T follicular helper cell (primary cell): ENCODE measurements around the gene RAB9A.
"Not testable (repeated sequence)": the region's sequence is repeated elsewhere in the genome, so short reads cannot be mapped to it uniquely, and the experiment has no call there.

Experiments used
- DNase-seq: peaks from one replicate; pipeline ENCODE4 v3.0.0-alpha.2; 2020; ENCODE audit warnings: low read depth

Gene RAB9A

DNA sequence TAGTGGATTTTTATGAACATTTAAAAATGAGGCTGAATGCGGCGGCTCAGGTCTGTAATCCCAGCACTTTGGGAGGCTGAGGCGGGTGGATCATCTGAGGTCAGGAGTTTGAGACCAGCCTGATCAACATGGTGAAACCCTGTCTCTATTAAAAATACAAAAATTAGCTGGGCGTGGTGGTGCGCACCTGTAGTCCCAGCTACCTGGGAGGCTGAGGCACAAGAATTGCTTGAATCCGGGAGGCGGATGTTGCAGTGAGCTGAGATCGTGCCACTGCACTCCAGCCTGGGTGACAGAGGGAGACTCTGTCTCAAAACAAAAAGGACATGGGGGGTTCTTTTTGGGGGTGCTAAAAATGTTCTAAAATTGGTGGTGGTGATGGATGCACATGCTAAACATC lies 19.2 kb upstream of the RAB9A start:
- DNase-seq: not testable (repeated sequence)

DNA sequence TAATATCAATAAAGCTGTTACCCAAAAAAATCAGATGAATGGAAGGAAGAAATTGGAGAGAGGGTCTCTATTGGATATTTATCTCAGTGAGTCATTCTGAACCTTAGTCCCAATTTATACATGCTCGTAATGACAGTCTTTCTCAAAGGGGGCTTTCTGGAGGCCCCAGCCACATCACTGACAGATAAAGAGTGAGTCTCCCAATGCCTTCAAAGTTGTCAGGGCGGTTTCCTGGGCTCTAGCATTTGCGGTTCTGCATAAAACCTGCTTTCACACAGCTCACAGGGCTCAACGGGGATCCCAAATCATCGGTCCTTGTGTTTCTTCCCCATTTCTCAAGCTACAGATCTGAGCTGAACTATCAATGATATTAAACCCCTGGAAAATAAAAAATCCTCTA lies 18.7 kb upstream of the RAB9A start:
- DNase-seq: no peak

DNA sequence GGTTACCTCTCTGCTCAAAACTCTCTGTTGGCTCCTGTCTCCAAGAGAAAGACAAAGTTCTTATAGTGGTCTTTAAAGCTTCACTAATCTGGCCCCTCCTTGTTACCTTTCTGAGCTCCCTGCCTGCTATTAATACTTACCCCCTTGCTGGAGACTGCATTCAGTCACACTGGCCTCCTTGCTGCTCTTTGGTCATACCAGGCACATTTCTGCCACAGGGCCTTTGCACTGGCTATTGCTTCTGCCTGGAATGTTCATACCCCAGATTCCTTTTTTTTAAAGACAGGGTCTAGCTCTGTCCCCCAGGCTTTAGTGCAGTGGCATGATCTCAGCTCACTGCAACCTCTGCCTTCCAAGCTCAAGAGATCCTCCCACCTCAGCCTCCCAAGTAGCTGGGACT lies 15.9 kb upstream of the RAB9A start:
- DNase-seq: no peak

DNA sequence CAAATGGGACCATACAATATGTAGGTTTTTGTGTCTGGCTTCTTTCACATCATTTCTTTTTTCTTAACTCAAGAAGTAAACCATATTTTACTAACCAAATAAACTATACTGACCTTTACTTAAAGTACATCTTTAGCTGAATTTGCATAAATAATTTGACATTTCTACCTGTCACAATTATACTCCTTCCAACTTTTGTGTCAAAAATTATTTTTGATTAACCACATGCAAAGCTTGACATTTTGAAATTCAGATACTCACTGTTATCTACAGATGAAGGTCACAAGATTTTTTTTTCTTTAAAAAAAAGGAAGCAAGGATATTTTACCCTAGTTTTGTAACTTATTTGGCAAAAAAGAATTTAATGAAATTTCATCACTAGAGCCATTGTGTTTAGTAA lies 12.0 kb upstream of the RAB9A start:
- no peak for DNase-seq

DNA sequence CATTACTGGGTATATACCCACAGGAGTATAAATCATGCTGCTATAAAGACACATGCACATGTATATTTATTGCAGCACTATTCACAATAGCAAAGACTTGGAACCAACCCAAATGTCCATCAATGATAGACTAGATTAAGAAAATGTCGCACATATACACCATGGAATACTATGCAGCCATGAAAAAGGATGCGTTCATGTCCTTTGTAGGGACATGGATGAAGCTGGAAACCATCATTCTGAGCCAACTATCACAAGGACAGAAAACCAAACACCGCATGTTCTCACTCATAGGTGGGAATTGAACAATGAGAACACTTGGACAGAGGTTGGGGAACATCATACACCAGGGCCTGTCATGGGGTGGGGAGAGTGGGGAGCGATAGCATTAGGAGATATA lies 9.2 kb upstream of the RAB9A start:
- DNase-seq: not testable (repeated sequence)

DNA sequence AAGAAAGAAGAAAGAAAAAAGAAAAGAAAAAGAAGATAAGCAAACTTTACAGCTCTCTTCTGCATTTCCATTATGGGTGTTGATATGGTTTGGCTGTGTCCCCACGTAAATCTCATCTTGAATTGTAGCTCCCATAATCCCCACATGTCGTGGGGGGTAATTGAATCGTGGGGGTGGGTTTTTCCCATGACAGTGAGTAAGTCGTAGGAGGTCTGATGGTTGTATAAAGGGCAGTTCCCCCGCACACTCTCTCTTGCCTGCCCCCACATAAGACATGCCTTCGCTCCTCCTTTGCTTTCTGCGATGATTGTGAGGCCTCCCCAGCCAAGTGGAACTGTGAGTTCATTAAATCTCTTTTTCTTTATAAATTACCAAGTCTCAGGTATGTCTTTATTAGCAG lies 7.3 kb upstream of the RAB9A start:
- DNase-seq: no peak

DNA sequence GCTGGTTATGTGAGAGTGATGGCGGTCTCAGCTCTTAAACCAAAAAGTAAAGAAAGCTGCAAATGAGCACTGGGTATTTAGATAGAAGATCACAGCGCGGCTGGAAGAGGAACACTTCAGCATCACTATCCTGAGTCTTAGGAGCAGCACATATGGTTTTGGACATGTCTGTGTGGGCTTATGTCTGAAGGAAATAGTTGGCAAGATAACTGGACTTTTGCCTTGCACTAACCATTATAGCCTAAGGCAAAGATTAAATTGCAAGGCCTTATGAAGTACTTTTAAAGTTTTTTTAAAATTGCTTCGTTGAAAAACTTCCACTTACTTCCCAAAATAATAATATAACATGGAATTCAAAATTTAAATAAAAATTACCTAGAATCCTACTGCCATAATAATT lies 4.6 kb upstream of the RAB9A start:
- no peak for DNase-seq

DNA sequence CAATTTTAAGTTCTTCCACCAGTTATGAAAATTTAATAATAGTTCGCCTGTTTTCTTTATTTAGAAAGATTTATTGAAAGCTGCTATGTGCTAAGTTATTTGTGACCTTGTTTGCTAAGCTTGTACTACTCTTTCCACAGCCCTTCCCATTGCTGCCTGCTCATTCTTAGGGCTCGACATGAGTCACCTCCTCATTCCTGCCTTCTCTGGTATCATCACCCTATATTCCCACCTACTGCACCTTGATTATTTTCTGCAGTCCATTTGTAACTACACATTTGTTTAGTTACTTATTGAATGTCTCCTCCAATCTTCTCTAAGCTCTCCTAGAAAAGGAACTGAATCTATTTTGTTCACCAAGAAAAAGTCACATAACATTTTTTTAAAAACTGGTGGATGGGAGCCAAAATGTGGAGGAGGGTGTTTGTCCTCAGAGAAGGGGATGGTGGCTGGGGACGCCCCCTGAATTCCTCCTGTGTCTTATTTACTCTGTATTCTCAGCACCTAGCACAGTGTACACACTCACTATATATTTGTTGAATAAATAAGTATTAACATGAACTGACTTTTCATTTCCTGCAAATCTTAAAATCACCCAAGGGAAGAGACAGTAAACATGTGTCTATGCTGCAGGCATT lies 3.7 kb upstream of the RAB9A start:
- DNase-seq: no peak

DNA sequence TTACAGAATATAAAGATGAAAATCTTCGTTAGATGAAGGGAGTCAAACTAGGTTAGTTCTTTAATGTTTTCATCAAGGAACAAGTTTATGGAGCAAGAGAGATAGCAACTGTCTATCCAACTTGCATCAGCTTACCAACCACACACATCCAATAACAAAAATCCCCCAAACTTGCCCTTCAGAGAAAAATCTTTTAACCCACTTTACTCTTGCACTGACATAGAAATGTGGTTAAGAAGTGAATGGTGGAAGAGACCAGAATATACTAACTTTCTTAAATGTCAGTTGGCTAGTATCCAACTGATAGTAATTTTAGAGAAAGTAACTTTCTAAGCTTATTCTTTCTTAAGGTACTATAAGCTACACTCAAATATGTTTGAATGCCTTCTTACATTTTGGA lies 1.7 kb upstream of the RAB9A start:
- DNase-seq: no peak

DNA sequence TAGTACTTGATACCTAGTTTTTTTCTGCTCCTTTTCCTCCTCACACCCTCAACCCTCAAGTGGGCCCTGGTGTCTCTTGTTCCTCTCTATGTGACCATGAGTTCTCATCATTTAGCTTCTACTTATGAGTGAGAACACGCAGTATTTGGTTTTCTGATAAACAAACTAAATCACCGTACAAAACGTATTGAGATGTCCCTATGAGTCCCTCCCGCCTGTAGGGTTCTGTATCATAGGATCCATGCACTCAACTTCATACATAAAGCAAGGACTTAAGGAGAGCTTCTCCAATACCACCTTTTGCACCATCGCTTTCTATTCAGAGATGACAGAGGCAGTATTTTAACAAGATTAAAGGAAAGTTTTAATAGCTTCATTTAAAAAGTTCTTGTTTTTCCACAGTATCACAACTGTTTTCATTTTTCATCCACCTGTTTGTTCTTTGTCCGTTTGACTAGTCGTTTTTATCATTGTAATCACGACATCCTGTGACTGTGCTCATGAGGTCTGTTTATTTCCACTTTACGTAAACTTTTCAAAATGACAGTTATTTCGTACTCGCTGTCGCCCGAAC lies 457 bp upstream of the RAB9A start:
- DNase-seq: no peak

DNA sequence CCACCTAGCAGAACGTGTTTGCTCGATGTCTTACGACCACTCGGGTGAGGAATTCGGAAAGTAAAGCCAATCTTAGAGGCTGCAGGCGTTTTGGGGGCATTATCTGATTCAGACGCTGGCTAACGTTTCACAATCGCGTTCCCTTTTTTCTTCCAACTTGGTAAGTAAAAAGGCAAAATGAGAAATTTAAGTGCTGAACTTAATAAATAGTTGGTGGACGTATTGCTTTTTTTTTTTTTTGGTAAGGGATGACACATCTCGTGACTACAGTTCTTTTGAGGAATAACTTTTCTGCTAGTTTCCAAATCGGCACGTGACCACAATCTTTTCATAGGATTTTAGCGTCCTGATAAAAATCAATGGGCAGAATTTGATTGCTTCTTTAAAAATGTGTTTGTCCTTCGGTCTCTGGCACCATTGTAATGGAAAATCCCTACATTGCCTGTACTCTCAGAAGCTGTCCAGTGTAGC lies 848 bp downstream of the RAB9A start:
- DNase-seq: no peak

DNA sequence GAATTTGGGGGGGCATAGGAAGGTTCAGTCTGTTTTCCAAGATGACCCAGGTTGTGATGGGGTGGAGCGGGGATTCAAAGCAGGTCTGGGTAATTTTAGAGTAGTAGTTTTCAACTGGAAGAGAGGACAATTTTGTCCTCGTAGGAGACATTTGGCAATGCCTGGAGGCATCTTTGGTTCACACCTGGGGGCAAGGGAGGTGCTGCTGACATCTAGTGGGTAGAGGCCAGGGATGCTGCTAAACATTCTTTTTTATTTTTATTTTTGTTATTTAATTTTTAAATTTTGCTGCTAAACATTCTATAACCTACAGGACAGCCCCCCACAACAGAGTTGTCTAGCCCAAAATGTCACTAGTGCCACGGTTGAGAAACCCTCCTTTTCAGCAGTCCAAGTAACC lies 1.9 kb downstream of the RAB9A start:
- DNase-seq: no peak

DNA sequence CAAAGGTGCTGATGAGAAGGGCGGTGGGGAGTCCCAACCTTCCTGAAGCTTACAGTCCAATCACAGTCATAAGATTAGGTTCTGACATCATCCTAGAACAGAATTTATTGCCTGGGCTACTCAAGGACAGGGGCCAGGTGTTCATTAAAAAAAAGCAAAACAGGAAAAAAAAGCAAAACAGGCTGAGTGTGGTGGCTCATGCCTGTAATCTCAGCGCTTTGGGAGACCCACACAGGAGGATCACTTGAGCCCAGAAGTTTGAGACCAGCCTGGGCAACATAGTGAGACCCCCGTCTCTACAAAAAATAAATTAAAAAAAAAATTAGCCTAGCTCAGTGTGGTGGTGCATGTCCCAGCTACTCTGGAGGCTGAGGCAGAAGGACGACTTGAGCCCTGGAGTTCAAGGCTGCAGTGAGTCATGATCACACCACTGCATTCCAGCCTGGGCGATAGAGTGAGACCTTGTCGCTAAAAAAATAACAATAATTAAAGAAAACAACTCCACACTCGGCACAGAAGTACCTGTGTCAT lies 3.0 kb downstream of the RAB9A start:
- DNase-seq: no peak

DNA sequence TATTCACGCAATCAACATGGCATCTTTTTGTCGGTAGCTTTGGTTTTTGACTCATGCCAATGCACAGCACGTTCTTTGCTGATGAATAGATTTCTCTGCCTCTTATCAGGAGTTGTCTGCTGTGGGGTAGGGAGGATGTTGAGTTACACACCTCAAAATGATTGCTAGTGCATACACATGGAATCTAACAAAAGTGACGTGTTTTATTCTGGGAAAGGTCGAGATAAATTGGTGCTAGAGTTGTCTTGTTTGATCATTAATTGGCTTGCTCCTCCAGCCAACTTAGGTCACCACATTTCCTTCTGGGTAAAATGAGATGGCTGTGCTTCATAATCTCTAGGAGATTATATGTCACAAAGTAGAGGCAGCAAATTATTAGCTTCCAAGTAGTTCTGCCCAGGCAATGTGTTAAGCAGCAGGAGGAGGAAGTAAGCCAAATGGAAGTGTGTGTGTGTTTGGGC lies 3.9 kb downstream of the RAB9A start:
- no peak for DNase-seq

DNA sequence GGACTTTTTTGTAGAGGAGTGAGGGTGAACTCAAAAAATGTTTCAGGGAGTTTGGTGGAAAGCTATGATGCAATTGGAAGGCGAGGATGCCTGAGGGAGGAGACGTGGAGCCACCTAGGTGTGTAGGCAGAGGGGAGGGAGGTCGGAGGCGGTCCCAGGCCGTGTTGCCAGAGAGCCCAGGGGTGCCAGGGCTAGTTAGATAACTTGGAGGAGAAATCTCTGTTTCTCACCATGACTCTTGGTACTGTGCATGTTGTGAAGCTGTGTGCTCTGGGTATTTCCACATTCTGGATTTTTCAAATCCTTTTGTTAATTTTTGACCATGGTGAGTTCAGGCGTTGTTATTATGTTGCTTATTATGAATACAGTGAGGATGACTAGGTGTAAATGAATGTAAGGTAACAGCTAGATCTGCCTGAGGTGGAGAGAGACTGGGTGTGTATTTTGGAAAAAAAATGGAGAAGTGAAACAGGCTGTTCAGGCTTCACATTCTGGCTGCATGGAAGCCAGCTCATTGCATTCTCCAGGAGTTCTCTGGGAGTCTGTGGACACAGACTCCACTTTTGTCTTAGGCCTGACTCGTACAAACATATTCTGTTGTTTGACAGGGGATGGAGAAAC lies 4.5 kb downstream of the RAB9A start:
- DNase-seq: no peak

DNA sequence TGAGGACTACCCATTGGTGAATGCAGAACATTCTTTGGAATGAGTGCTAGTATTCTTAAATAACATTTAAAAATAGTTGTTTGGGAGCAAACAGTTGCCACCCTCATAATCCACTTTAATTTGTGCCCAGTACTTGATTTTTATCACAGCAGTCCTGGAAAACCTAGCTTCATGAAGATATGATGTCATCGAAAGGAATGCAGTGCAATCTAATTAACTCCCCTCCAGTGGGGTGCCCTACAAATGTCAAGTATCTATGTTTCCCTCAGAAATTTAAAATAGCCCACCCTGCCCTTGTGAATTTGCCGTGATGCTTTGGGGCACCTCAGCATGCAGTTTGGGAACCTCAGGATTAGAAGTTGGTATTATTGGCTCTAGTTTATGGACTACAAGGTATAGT lies 5.4 kb downstream of the RAB9A start:
- no peak for DNase-seq

DNA sequence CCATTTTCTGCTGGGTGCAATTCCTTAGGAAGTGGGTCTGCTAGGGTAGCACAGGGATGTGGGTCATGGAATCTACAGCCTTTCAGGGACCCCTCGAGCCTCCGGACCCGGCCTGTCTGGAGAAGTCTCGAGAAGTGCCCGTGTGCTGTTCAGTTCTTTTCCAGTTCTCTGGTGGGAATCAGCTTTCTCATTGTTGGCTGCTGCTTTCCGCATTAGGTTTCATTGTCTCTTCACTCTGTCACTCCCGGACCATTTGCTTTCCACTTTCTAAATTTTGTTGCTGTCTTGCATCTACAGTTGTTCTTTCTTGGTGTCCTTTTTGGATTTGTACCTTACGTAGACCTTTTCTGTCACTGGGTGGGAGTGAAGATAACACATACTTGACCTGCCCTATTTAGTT lies 6.1 kb downstream of the RAB9A start:
- no peak for DNase-seq

DNA sequence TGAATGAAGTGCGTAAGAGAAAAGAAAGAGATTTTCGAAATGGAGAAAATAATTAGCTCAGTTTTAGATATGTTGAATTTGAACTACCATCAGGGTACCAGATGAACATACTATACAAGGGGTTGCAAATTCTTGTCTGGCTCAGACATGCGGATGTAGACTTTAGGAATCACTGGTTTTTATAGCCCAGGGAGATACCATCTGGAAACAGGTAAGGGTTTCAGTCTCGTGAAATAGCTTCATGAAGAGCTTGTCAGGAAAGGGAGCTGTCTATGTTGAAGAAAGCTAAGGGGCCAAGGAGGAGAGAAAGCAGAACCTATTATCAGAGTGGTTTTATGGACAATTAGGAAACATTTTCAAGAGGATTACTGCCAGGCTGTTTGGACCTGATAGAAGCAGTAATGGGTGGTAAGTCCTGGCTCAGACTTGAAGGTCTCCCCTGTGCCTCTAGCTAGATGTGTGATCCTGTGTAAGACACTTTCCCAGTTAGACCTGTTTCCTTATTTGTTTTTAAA lies 6.7 kb downstream of the RAB9A start:
- no peak for DNase-seq

DNA sequence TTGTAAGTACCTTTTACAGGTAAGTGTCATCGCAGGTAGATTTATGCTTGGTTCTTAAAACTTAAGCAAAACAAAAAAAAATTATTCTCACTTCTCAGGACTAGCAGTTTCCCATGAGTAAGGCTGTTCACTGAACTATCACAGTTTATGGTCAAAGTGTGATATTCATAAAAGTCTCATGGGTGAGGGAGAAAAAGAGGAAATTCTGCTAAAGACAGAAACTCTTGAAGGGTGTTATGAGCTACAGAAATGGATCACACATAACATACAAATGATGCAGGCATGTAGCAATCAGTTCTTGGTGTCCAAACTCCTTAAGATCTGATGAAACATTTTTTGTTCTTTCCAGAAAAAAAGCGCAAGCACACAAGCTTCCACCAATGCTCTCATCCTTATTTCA lies 8.5 kb downstream of the RAB9A start:
- DNase-seq: no peak

DNA sequence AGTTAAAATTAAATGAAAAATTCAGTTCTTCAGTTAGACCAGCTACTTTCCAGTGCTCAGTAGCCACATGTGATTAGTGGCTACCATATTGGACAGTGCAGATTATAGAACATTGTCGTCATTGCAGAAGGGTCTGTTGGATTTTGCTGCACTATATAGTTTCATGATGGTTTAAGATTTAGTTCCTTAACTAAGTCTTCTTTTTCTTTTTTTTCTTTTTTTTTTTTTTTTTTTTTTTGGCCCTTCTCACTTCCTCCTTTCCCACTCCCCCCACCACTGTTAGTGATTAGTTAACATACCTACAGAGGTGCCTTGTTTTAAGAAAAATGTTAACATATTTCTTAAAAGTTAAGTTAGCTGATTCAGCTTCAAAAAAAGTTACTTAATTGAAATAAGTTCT lies 9.0 kb downstream of the RAB9A start:
- DNase-seq: no peak

DNA sequence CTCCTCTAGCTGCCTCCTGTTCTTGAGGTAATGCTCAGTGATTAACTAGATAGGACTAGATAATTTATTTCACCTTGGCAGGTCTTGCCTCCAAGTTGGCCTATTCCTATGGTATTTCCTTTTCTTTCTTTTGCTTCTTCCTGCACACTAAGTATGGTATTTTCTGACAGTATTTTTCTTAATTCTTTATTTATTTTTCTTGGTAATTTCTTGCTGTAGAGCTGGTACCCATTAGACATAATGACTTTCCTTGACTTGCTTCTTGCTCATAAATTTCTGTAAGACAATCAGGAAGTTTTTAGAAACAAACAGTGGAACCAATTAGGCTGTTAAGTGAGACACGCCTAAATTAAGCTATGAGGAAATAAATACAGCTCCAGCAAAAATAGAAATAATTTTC lies 9.5 kb downstream of the RAB9A start:
- DNase-seq: no peak

DNA sequence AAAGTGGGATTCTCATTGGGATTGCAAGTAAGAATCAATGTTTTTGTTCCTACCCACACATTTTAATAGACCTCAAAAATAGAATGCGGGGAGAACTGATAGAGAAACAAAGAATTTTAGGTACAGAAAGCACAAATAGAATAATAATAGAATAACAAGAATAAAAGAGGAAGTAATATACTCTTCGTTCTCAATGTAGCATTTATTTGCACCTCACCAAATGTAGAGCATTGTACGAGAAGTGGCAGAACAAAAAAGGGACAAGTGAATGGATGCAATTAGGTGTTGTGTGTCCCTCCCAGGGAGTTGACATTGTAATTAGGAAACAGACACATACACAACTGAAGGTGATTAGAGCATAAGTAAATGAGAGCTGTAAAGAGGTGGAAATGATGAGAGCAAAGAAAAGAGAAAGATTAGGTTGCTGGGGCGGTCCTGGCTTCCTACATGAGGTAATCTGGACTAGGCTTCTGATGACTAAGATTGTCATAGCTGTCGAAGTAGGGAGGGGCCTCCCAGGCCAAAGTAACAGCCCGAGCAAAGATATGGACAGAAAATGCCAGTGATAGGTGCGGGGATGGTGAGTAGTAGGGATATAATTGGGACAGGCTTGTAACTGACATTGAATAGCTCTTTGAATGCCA lies 10.4 kb downstream of the RAB9A start:
- DNase-seq: no peak

DNA sequence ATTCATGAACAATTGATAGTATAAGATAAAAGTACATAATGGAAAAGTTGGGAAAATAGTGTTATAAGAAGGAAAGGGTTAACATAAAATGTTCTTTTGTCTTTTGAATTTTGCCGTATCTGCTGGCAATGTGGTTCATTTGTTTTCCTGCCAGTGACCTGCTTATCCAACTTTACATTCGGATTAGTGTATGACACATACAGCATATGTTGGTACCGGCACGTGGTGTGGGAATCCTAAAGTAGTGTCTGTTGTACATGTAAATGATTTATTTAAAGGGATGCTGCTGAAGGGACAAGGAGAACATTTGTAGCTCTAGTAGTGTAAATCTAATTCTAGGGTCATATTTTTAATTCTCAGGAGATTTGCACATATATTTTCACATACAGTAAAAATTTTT lies 11.5 kb downstream of the RAB9A start:
- no peak for DNase-seq
